Glomerular visceral epithelial cell (primary cell): ENCODE measurements around the gene TIGD3.

Experiments used
- DNase-seq: peaks from one replicate; pipeline ENCODE4 v3.0.0-alpha.2; 2016; ENCODE audit errors: extremely low spot score

TIGD3 gene

GRCh38 chr11:65370659-65371049, 16.1 kb downstream of the TIGD3 start:
- no peak for DNase-seq

GRCh38 chr11:65373839-65374580, 19.5 kb downstream of the TIGD3 start:
- DNase-seq = no peak

- DNase-seq = no peak
Observed at GRCh38 chr11:65375012-65375411, 20.5 kb downstream of the TIGD3 start.

GRCh38 chr11:65376138-65376713, 21.7 kb downstream of the TIGD3 start:
- DNase-seq = no peak

GRCh38 chr11:65377036-65377435, 22.5 kb downstream of the TIGD3 start:
- DNase-seq = no peak

- DNase-seq = no peak
Observed at GRCh38 chr11:65377777-65378176, 23.2 kb downstream of the TIGD3 start.

- DNase-seq = no peak
Observed at GRCh38 chr11:65378208-65378927, 23.8 kb downstream of the TIGD3 start.

- DNase-seq = no peak
Observed at GRCh38 chr11:65378928-65379638, 24.5 kb downstream of the TIGD3 start.

- no peak for DNase-seq
Observed at GRCh38 chr11:65379698-65380459, 25.3 kb downstream of the TIGD3 start.

GRCh38 chr11:65380460-65381119, 26.0 kb downstream of the TIGD3 start:
- DNase-seq = no peak

- no peak for DNase-seq
Observed at GRCh38 chr11:65381716-65382032, 27.1 kb downstream of the TIGD3 start.

GRCh38 chr11:65382033-65382803, 27.7 kb downstream of the TIGD3 start, which contains the start of gene SLC25A45:
TSS of gene SLC25A45 (minus strand) at chr11:65382646. CDS start at chr11:65381951, 695 bp downstream.
- peak; percentile 98 for DNase-seq

- DNase-seq = peak; percentile 95
Observed at GRCh38 chr11:65382804-65383368, 28.3 kb downstream of the TIGD3 start.

GRCh38 chr11:65383778-65384177, 29.2 kb downstream of the TIGD3 start:
- no peak for DNase-seq

GRCh38 chr11:65384301-65384889, 29.8 kb downstream of the TIGD3 start:
- DNase-seq = no peak

GRCh38 chr11:65386307-65387140, 32.0 kb downstream of the TIGD3 start, which contains the start of gene FRMD8:
TSS of gene FRMD8 (plus strand) at chr11:65386637. CDS start at chr11:65387037, 400 bp downstream.
- DNase-seq = peak; percentile 80

GRCh38 chr11:65388731-65389130, 34.2 kb downstream of the TIGD3 start:
- no peak for DNase-seq

GRCh38 chr11:65389294-65389980, 34.9 kb downstream of the TIGD3 start:
- DNase-seq = no peak
